A673 (cell line): Measurements from ENCODE around the gene CCDC24. TPM values are rescaled to one million over a fixed set of nuclear protein-coding genes. Genes with fewer than 3 reads are reported as not detected.

Source experiments
- BruUV-seq: library from RNA; stranded (reverse); fragments of 400-500 nt; replicated peaks from 2 replicates; lab custom pipeline; 2021; lab: Mats Ljungman, UMichigan
- CTCF ChIA-PET: fragments of 300-600 bp; sonication (Branson Sonifier 250); formaldehyde crosslinking; loops from one replicate; lab custom pipeline; 2022; ENCODE audit warnings: antibody characterized with exemption; lab: Charles Lee
- POLR2A ChIA-PET: fragments of 300-600 bp; sonication (Branson Sonifier 250); formaldehyde crosslinking; loops from one replicate; lab custom pipeline; 2022; ENCODE audit warnings: antibody characterized with exemption; ENCODE audit not compliant: low non-redundant PET; lab: Charles Lee
- DNase-seq: peaks from one replicate; pipeline ENCODE4 v3.0.0-alpha.2; 2015; ENCODE audit warnings: low spot score
- H3K27ac ChIP-seq: fragments of 200-600 bp; sonication (generic); 2 replicates; pipeline ENCODE4 v1.5.1; 2016; ENCODE audit warnings: mixed run types, low read depth, mild to moderate bottlenecking, mixed read lengths, antibody characterized with exemption, low read length; ENCODE audit not compliant: poor library complexity, severe bottlenecking
- H3K27me3 ChIP-seq: fragments of 200-600 bp; sonication (generic); replicated peaks from 2 replicates; pipeline ENCODE4 v1.6.1; 2017; ENCODE audit warnings: mixed run types, low read depth, mild to moderate bottlenecking, mixed read lengths, antibody characterized with exemption, low read length; ENCODE audit not compliant: insufficient read depth, poor library complexity
- H3K36me3 ChIP-seq: fragments of 200-600 bp; sonication (generic); 2 replicates; pipeline ENCODE4 v1.6.1; 2016; ENCODE audit warnings: mixed run types, mild to moderate bottlenecking, mixed read lengths, antibody characterized with exemption, low read length; ENCODE audit not compliant: insufficient read depth, poor library complexity, severe bottlenecking
- H3K4me1 ChIP-seq: fragments of 200-600 bp; sonication (generic); 2 replicates; pipeline ENCODE4 v1.6.1; 2017; ENCODE audit warnings: mixed run types, mild to moderate bottlenecking, mixed read lengths, antibody characterized with exemption, low read length; ENCODE audit not compliant: insufficient read depth, poor library complexity, severe bottlenecking
- H3K4me3 ChIP-seq: fragments of 200-600 bp; sonication (generic); 2 replicates; pipeline ENCODE4 v1.5.1; 2016; ENCODE audit warnings: low read depth, mixed run types, mild to moderate bottlenecking, mixed read lengths, low read length; ENCODE audit not compliant: poor library complexity, severe bottlenecking
- H3K9me3 ChIP-seq: fragments of 200-600 bp; sonication (generic); 2 replicates; pipeline ENCODE4 v1.6.1; 2016; ENCODE audit warnings: mixed run types, low read depth, mild to moderate bottlenecking, mixed read lengths, antibody characterized with exemption, low read length; ENCODE audit not compliant: poor library complexity, severe bottlenecking
- CTCF ChIP-seq: fragments of 300-800, 200-600 bp; sonication (generic); conservative IDR thresholded peaks from 2 replicates; pipeline ENCODE4 v1.5.1; 2017; ENCODE audit warnings: low read depth, mild to moderate bottlenecking, antibody characterized with exemption, low read length, moderate library complexity, mixed read lengths
- EZH2 ChIP-seq: fragments of 200-600 bp; sonication (generic); IDR thresholded peaks from 2 replicates; pipeline ENCODE4 v1.6.1; 2017; ENCODE audit warnings: borderline replicate concordance, low read depth, mild to moderate bottlenecking, mixed read lengths, antibody characterized with exemption, low read length; ENCODE audit not compliant: poor library complexity, severe bottlenecking
- intact Hi-C: fragments of 100-400 bp; cut with micrococcal nuclease; formaldehyde crosslinking; loops from one replicate; pipeline ENCODE4 v1.10.0; 2022; ENCODE audit not compliant: unreplicated experiment
- total RNA-seq: library from RNA; stranded (reverse); gene quantifications from 2 replicates; pipeline ENCODE4 v1.2.3, GENCODE V29; 2021

CCDC24 gene
- total RNA-seq, 1 experiment from 2014 or later, result 5.6 TPM

GRCh38 chr1:43990271-43991199 is 864 bp upstream of the CCDC24 start:
- peak; percentile 38 for DNase-seq
- TF ChIP-seq CTCF, result 0 out of 2 replicates have a peak, but pooled peaks have one; percentile 11
- TF ChIP-seq EZH2, result no peak
- H3K4me3 ChIP-seq, result peak overlapping the region; percentile 72
- peaks cover 19% of the 10 kb centered on the region for H3K4me1 ChIP-seq
- H3K36me3 ChIP-seq, result peaks cover 12% of the 10 kb centered on the region
- no peaks in the 10 kb centered on the region for H3K27me3 ChIP-seq
- ChIA-PET POLR2A (interaction anchor here (0.6 kb wide), 1 partner anchor 606 kb away, joined by 5 read pairs; no protein-coding TSS in a partner anchor), CTCF (interaction anchor here (0.6 kb wide), 1 partner anchor 40 kb away, joined by 4 read pairs; the partner anchor contains the start of gene SLC6A9)
- peak overlapping the region; percentile 65 for H3K27ac ChIP-seq
- BruUV-seq, result no TSS peak
- intact Hi-C loops, result no loop called here
- H3K9me3 ChIP-seq, result no peaks in the 10 kb centered on the region

GRCh38 chr1:43991200-43991475 is 261 bp upstream of the CCDC24 start:
- Histone ChIP-seq H3K27me3 (no peaks in the 10 kb centered on the region), H3K36me3 (peaks cover 6% of the 10 kb centered on the region), H3K4me1 (peaks cover 19% of the 10 kb centered on the region), H3K4me3 (peak overlapping the region; percentile 72), H3K27ac (peak overlapping the region; percentile 65), H3K9me3 (no peaks in the 10 kb centered on the region)
- TF ChIP-seq CTCF, result no peak
- TF ChIP-seq EZH2, result no peak
- intact Hi-C loops, result no loop called here
- no TSS peak for BruUV-seq
- ChIA-PET POLR2A (interaction anchor here (0.6 kb wide), 1 partner anchor 606 kb away, joined by 5 read pairs; no protein-coding TSS in a partner anchor), CTCF (interaction anchor here (0.6 kb wide), 1 partner anchor 40 kb away, joined by 4 read pairs; the partner anchor contains the start of gene SLC6A9)
- DNase-seq, result no peak

GRCh38 chr1:43992232-43992995 is 1.0 kb downstream of the CCDC24 start:
- no TSS peak for BruUV-seq
- POLR2A ChIA-PET, result interaction anchor here (0.7 kb wide), 1 partner anchor 702 kb away, joined by 3 read pairs; no protein-coding TSS in a partner anchor

More at GRCh38 chr1:43992232-43992995, 1.0 kb downstream of the CCDC24 start:
- Histone ChIP-seq H3K4me3 (peak overlapping the region; percentile 72), H3K36me3 (no peaks in the 10 kb centered on the region), H3K4me1 (peaks cover 19% of the 10 kb centered on the region), H3K27me3 (no peaks in the 10 kb centered on the region), H3K9me3 (no peaks in the 10 kb centered on the region), H3K27ac (peak overlapping the region; percentile 65)
- intact Hi-C loops, result no loop called here
- CTCF ChIA-PET, result interaction anchor here (0.6 to 1.8 kb wide), 2 partner anchors 55 to 511 kb away, joined by 3 to 13 read pairs; no protein-coding TSS in a partner anchor
- no peak for DNase-seq
- TF ChIP-seq CTCF, result no peak
- no peak for TF ChIP-seq EZH2
